Measurements from ENCODE around the gene MAGI2.

DNA sequence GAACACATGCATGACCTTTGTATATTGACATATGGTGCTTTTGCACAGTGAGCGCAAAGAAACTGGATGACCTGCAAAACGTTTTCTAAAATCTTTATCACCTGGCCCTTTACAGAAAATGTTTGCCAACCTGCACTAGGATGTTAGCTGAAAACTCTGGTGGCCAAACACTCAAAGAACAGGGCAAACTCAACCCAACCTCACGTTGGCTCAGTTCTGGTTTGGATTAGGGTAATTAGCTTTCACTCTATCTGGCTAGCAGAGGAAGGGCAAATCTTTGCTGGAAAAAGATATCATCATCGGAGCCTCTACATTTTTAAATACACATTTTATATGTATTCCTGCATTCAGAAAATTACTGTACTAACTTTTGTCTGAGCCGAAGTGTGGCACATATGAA is 966.0 kb downstream of the MAGI2 start:
- TF ChIP-seq, protein P1, sequence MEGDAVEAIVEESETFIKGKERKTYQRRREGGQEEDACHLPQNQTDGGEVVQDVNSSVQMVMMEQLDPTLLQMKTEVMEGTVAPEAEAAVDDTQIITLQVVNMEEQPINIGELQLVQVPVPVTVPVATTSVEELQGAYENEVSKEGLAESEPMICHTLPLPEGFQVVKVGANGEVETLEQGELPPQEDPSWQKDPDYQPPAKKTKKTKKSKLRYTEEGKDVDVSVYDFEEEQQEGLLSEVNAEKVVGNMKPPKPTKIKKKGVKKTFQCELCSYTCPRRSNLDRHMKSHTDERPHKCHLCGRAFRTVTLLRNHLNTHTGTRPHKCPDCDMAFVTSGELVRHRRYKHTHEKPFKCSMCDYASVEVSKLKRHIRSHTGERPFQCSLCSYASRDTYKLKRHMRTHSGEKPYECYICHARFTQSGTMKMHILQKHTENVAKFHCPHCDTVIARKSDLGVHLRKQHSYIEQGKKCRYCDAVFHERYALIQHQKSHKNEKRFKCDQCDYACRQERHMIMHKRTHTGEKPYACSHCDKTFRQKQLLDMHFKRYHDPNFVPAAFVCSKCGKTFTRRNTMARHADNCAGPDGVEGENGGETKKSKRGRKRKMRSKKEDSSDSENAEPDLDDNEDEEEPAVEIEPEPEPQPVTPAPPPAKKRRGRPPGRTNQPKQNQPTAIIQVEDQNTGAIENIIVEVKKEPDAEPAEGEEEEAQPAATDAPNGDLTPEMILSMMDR (IDR thresholded peaks at IDR 0.05) = no peak
- TF ChIP-seq POLR2AphosphoS5 (IDR thresholded peaks at IDR 0.05; ENCODE audit: insufficient read depth in 1 of 2, low read depth in 1 of 2) = no peak
